ENCODE measurements around the gene DIO2.

Gene DIO2

GRCh38 chr14:80211153-80212022 lies at the start of gene DIO2:
DIO2 (minus strand) TSS chr14:80211504; CDS start chr14:80211472, 32 bp downstream.
- no peak for DNase-seq

- no peak for DNase-seq
Measured at GRCh38 chr14:80260645-80261044, 49.3 kb upstream of the DIO2 start.

GRCh38 chr14:80239631-80240030 lies 28.3 kb upstream of the DIO2 start:
- DNase-seq: no peak

- DNase-seq: no peak
Measured at GRCh38 chr14:80237143-80237542, 25.8 kb upstream of the DIO2 start.

- DNase-seq: no peak
Measured at GRCh38 chr14:80233470-80234089, 22.3 kb upstream of the DIO2 start.

GRCh38 chr14:80231702-80232101 lies 20.4 kb upstream of the DIO2 start:
- DNase-seq: no peak

- DNase-seq: no peak
Measured at GRCh38 chr14:80223696-80224465, 12.6 kb upstream of the DIO2 start.

GRCh38 chr14:80216818-80217217 lies 5.5 kb upstream of the DIO2 start:
- no peak for DNase-seq

GRCh38 chr14:80215756-80216581 lies 4.7 kb upstream of the DIO2 start:
- no peak for DNase-seq

GRCh38 chr14:80215081-80215480 lies 3.8 kb upstream of the DIO2 start:
- DNase-seq: no peak

- no peak for DNase-seq
Measured at GRCh38 chr14:80213602-80214001, 2.3 kb upstream of the DIO2 start.

GRCh38 chr14:80212023-80212397 lies 706 bp upstream of the DIO2 start:
- DNase-seq: no peak

GRCh38 chr14:80208461-80208860 lies 2.8 kb downstream of the DIO2 start:
- no peak for DNase-seq

GRCh38 chr14:80206351-80207080 lies 4.8 kb downstream of the DIO2 start:
- DNase-seq: no peak

GRCh38 chr14:80202888-80203562 lies 8.3 kb downstream of the DIO2 start:
- DNase-seq: no peak

- DNase-seq: no peak
Measured at GRCh38 chr14:80200093-80200492, 11.2 kb downstream of the DIO2 start.

- no peak for DNase-seq
Measured at GRCh38 chr14:80188571-80188970, 22.7 kb downstream of the DIO2 start.

- DNase-seq: no peak
Measured at GRCh38 chr14:80186301-80186800, 25.0 kb downstream of the DIO2 start.

GRCh38 chr14:80176893-80177292 lies 34.4 kb downstream of the DIO2 start:
- no peak for DNase-seq

GRCh38 chr14:80172375-80173051 lies 38.8 kb downstream of the DIO2 start:
- no peak for DNase-seq

Data from CD4-positive, alpha-beta T cell treated with Interleukin-4 for 4 hours (primary cell).